ENCODE results near the gene NT5C3B.

NT5C3B gene

DNA sequence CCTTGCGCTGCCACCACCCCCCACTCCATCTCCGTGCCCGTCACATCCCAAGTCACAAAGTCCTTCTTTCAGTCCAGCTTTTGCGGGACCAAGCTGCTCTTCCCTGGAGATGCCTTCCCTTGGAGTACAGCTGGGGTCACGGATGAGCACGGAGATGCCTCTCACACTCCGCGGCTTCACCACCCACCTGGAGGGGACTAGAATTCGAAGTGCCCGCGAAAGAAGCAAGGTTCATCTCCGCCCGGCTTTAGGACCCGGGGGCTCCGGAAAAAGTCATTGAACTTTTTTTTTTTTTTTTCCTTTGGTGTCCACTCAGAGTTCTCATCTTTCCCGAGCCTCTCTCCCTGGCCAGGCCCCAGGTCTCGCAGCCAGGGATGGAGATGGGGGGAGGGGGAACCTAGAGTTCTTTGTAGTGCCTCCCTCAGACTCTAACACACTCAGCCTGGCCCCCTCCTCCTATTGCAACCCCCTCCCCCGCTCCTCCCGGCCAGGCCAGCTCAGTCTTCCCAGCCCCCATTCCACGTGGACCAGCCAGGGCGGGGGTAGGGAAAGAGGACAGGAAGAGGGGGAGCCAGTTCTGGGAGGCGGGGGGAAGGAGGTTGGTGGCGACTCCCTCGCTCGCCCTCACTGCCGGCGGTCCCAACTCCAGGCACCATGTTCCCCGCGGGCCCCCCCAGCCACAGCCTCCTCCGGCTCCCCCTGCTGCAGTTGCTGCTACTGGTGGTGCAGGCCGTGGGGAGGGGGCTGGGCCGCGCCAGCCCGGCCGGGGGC, 23.5 kb downstream of the NT5C3B start, which contains the start of gene FKBP10 (continued):
- TF ChIP-seq ZBTB7A (tag by site-specific recombination; IDR thresholded peaks at IDR 0.05; ENCODE audit: low read depth) (0 out of 2 replicates have a peak, but pooled peaks have one; percentile 9), ZNF473 (tag by site-specific recombination; IDR thresholded peaks at IDR 0.05) (no peak), ZNF10 (tag by site-specific recombination; IDR thresholded peaks at IDR 0.05) (0 out of 2 replicates have a peak, but pooled peaks have one; percentile 9)

DNA sequence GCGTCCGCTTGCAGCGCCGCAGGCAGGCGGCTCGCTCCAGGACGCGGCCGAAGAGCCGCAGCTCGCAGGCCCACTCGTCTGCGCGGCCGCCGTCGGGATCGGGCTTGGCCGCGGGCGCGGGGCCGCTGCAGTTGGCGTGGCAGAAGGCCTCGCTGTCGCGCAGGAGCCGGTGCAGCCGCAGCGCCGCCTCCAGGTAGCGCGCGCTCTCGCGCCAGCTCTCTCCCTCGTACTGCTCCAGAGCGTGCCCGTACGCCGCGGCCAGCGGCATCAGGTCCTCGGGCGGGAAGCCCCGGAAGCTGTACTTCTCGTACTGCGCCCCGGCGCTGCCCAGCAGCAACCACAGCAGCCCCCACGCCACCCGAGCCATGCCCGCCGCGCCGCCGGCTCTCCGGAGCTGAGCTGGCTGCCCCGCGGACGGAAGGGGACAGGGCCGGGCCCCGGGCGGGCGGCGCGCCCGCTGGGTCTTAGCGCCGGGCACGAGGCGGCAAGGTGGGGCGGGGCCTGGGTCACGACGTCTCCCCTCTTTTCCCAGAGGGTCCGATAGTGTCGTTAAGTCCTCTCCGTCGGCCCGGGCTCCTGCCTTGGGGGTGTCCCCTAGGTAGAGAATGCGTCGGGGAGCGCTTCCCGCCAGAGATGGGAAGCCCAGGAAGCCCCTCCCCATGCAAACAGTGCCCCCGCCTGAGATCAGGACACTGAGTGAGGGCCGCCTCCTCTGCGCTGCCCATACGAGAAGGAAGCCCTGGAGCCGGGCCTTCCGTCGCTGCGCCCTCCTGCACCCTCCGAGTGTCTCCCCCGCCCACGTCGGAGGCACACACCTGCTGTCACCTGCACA, 24.3 kb downstream of the NT5C3B start, which contains the start of gene P3H4:
P3H4 (minus strand) TSS at position 401 of the 832 bp plus-strand sequence; CDS start at position 367, 34 bp downstream.
- ChIA-PET POLR2A (interaction anchor here (0.5 to 4.2 kb wide), 34 partner anchors 8 to 1390 kb away, joined by 3 to 37 read pairs (median 5); partner anchors contain the start of genes ACLY, CNP, DNAJC7 and EIF1), CTCF (interaction anchor here (0.7 to 4.6 kb wide), 23 partner anchors 10 to 567 kb away, joined by 3 to 45 read pairs (median 4); partner anchors contain the start of gene ACLY)
- Histone ChIP-seq H3K9me3 (ENCODE audit: control insufficient read depth, insufficient read depth, low read depth, low read length) (no peaks in the 10 kb centered on the region), H3K4me1 (ENCODE audit: control insufficient read depth, insufficient read depth, low read length) (0 out of 2 replicates have a peak, but pooled peaks cover 8% of the 10 kb centered on the region), H3K36me3 (ENCODE audit: control insufficient read depth in 2 of 2, insufficient read depth in 1 of 2, low read length in 2 of 2) (peaks cover 10 to 37% of the 10 kb centered on the region in 2 experiments; a peak in 2 of 3 replicates), H3K27ac (ENCODE audit: extremely low read depth, low read depth, low read length) (peak within 1 kb of the TSS; percentile 89), H3K4me3 (ENCODE audit: low read depth, low read length) (peak within 1 kb of the TSS; percentile 73)
- TF ChIP-seq ZNF366 (tag by site-specific recombination; conservative IDR thresholded peaks at IDR 0.05) = no peak
- peak; percentile 84 for TF ChIP-seq GLIS1 (tag by site-specific recombination; IDR thresholded peaks at IDR 0.05)
- peak; percentile 29; the same call in 1 of the 2 replicates for TF ChIP-seq ZBTB7A (tag by site-specific recombination; IDR thresholded peaks at IDR 0.05; ENCODE audit: low read depth)
- TF ChIP-seq ZSCAN30 (tag by site-specific recombination; IDR thresholded peaks at IDR 0.05) = peak; percentile 72
- TF ChIP-seq ZBTB6 (tag by site-specific recombination; IDR thresholded peaks at IDR 0.05) = peak; percentile 85
- TF ChIP-seq, protein P1, sequence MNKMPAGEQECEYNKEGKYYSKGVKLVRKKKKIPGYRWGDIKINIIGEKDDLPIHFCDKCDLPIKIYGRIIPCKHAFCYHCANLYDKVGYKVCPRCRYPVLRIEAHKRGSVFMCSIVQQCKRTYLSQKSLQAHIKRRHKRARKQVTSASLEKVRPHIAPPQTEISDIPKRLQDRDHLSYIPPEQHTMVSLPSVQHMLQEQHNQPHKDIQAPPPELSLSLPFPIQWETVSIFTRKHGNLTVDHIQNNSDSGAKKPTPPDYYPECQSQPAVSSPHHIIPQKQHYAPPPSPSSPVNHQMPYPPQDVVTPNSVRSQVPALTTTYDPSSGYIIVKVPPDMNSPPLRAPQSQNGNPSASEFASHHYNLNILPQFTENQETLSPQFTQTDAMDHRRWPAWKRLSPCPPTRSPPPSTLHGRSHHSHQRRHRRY (tag by site-specific recombination; IDR thresholded peaks at IDR 0.05) = no peak
- TF ChIP-seq ATF2 (tag by site-specific recombination; IDR thresholded peaks at IDR 0.05; ENCODE audit: low read depth) = no peak
- TF ChIP-seq, protein P2, sequence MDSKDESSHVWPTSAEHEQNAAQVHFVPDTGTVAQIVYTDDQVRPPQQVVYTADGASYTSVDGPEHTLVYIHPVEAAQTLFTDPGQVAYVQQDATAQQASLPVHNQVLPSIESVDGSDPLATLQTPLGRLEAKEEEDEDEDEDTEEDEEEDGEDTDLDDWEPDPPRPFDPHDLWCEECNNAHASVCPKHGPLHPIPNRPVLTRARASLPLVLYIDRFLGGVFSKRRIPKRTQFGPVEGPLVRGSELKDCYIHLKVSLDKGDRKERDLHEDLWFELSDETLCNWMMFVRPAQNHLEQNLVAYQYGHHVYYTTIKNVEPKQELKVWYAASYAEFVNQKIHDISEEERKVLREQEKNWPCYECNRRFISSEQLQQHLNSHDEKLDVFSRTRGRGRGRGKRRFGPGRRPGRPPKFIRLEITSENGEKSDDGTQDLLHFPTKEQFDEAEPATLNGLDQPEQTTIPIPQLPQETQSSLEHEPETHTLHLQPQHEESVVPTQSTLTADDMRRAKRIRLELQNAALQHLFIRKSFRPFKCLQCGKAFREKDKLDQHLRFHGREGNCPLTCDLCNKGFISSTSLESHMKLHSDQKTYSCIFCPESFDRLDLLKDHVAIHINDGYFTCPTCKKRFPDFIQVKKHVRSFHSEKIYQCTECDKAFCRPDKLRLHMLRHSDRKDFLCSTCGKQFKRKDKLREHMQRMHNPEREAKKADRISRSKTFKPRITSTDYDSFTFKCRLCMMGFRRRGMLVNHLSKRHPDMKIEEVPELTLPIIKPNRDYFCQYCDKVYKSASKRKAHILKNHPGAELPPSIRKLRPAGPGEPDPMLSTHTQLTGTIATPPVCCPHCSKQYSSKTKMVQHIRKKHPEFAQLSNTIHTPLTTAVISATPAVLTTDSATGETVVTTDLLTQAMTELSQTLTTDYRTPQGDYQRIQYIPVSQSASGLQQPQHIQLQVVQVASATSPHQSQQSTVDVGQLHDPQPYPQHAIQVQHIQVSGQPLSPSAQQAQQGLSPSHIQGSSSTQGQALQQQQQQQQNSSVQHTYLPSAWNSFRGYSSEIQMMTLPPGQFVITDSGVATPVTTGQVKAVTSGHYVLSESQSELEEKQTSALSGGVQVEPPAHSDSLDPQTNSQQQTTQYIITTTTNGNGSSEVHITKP (tag by site-specific recombination; IDR thresholded peaks at IDR 0.05) = peak; percentile 29; the same call in 1 of the 2 replicates
- no peak for TF ChIP-seq ZNF24 (tag by site-specific recombination; IDR thresholded peaks at IDR 0.05)
- no peak for TF ChIP-seq ZNF350 (tag by site-specific recombination; IDR thresholded peaks at IDR 0.05)
- no peak for TF ChIP-seq ZNF514 (tag by site-specific recombination; IDR thresholded peaks at IDR 0.05)
- TF ChIP-seq ZNF843 (tag by site-specific recombination; IDR thresholded peaks at IDR 0.05) = no peak
- peak; percentile 75 for TF ChIP-seq SP3 (tag by site-specific recombination; IDR thresholded peaks at IDR 0.05)
- no peak for TF ChIP-seq ZNF433 (tag by site-specific recombination; IDR thresholded peaks at IDR 0.05; ENCODE audit: low read depth)
- TF ChIP-seq, protein P3, sequence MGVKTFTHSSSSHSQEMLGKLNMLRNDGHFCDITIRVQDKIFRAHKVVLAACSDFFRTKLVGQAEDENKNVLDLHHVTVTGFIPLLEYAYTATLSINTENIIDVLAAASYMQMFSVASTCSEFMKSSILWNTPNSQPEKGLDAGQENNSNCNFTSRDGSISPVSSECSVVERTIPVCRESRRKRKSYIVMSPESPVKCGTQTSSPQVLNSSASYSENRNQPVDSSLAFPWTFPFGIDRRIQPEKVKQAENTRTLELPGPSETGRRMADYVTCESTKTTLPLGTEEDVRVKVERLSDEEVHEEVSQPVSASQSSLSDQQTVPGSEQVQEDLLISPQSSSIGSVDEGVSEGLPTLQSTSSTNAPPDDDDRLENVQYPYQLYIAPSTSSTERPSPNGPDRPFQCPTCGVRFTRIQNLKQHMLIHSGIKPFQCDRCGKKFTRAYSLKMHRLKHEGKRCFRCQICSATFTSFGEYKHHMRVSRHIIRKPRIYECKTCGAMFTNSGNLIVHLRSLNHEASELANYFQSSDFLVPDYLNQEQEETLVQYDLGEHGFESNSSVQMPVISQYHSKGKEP (tag by site-specific recombination; IDR thresholded peaks at IDR 0.05) = peak; percentile 48; the same call in 1 of the 2 replicates
- peak; percentile 69 for TF ChIP-seq KLF10 (tag by site-specific recombination; IDR thresholded peaks at IDR 0.05)
- 0 out of 2 replicates have a peak, but pooled peaks have one; percentile 12 for TF ChIP-seq MYNN (tag by site-specific recombination; IDR thresholded peaks at IDR 0.05; ENCODE audit: borderline replicate concordance)
- no peak for TF ChIP-seq ZNF488 (tag by site-specific recombination; IDR thresholded peaks at IDR 0.05)
- no peak for TF ChIP-seq ZNF214 (tag by site-specific recombination; IDR thresholded peaks at IDR 0.05; ENCODE audit: borderline replicate concordance)
